ENCODE measurements around the gene KCNG4.

KCNG4 gene

GRCh38 chr16:84182680-84183571 is 56.9 kb downstream of the KCNG4 start:
- no peak for DNase-seq
- Histone ChIP-seq H3K4me3 (no peak overlapping the region), H3K4me1 (peaks cover 0 to 25% (median 13%) of the 10 kb centered on the region in 4 donors), H3K9me3 (no peaks in the 10 kb centered on the region), H3K27me3 (no peaks in the 10 kb centered on the region), H3K27ac (no peak overlapping the region), H3K36me3 (peaks cover 39 to 68% (median 63%) of the 10 kb centered on the region in 3 donors)
- no peak for TF ChIP-seq CTCF (IDR thresholded peaks at IDR 0.05)
- intact Hi-C loops (cut with DNase I; ENCODE audit: low total_unique reads) = loop anchor here (10.0 kb wide), 3 partner anchors 98 to 218 kb away; partner anchors contain the start of gene NECAB2

- Histone ChIP-seq H3K27me3 (no peaks in the 10 kb centered on the region), H3K36me3 (peaks cover 39 to 68% (median 63%) of the 10 kb centered on the region in 3 donors), H3K4me1 (peaks cover 0 to 31% (median 21%) of the 10 kb centered on the region in 4 donors), H3K9me3 (no peaks in the 10 kb centered on the region), H3K27ac (no peak overlapping the region), H3K4me3 (no peak overlapping the region)
- no peak for TF ChIP-seq CTCF (IDR thresholded peaks at IDR 0.05)
- no peak for DNase-seq
- intact Hi-C loops (cut with DNase I; ENCODE audit: low total_unique reads) = loop anchor here (10.0 kb wide), 3 partner anchors 97 to 217 kb away; partner anchors contain the start of gene NECAB2
Measured at GRCh38 chr16:84182104-84182503, 57.7 kb downstream of the KCNG4 start.

GRCh38 chr16:84181144-84181915 is 58.5 kb downstream of the KCNG4 start:
- DNase-seq = no peak
- Histone ChIP-seq H3K4me3 (no peak overlapping the region), H3K27ac (no peak overlapping the region), H3K4me1 (peaks cover 0 to 38% (median 28%) of the 10 kb centered on the region in 4 donors), H3K36me3 (peaks cover 39 to 68% (median 63%) of the 10 kb centered on the region in 3 donors), H3K27me3 (no peaks in the 10 kb centered on the region), H3K9me3 (no peaks in the 10 kb centered on the region)
- intact Hi-C loops (cut with DNase I; ENCODE audit: low total_unique reads) = loop anchor here (10.0 kb wide), 3 partner anchors 97 to 217 kb away; partner anchors contain the start of gene NECAB2
- no peak for TF ChIP-seq CTCF (IDR thresholded peaks at IDR 0.05)

GRCh38 chr16:84180519-84181140 is 59.2 kb downstream of the KCNG4 start:
- DNase-seq = no peak
- H3K36me3 ChIP-seq = peaks cover 39 to 68% (median 63%) of the 10 kb centered on the region in 3 donors
- no peaks in the 10 kb centered on the region for H3K27me3 ChIP-seq
- H3K4me1 ChIP-seq = peaks cover 0 to 38% (median 32%) of the 10 kb centered on the region in 4 donors
- no peak overlapping the region for H3K27ac ChIP-seq
- no peak overlapping the region for H3K4me3 ChIP-seq
- H3K9me3 ChIP-seq = no peaks in the 10 kb centered on the region
- TF ChIP-seq CTCF (IDR thresholded peaks at IDR 0.05) = no peak
- intact Hi-C loops (cut with DNase I; ENCODE audit: low total_unique reads) = loop anchor here (10.0 kb wide), 3 partner anchors 96 to 216 kb away; partner anchors contain the start of gene NECAB2

All from tibial artery (tissue), 4 donors.